Measurements from ENCODE around the gene MUC15.

- TF ChIP-seq POLR2A (IDR thresholded peaks at IDR 0.05) (no peak), CTCF (IDR thresholded peaks at IDR 0.05) (no peak)
Measured at GRCh38 chr11:26558190-26558589, 13.9 kb downstream of the MUC15 start.
